ENCODE data around the gene DCBLD2.
"Not testable (repeated sequence)": the region's sequence is repeated elsewhere in the genome, so short reads cannot be mapped to it uniquely, and the experiment has no call there.

Gene DCBLD2

GRCh38 chr3:98843266-98843959, 58.1 kb downstream of the DCBLD2 start:
- FAIRE-seq = no peak
- no peak for DNase-seq (ENCODE audit: extremely low spot score, insufficient read length, low read depth)

GRCh38 chr3:98839846-98840245, 61.6 kb downstream of the DCBLD2 start:
- FAIRE-seq (no peak), DNase-seq (ENCODE audit: extremely low spot score, insufficient read length, low read depth) (no peak)

- not testable (repeated sequence) for FAIRE-seq; DNase-seq (ENCODE audit: extremely low spot score, insufficient read length, low read depth)
Observed at GRCh38 chr3:98831060-98831459, 70.4 kb downstream of the DCBLD2 start.

GRCh38 chr3:98829246-98829832, 72.2 kb downstream of the DCBLD2 start:
- DNase-seq (ENCODE audit: extremely low spot score, insufficient read length, low read depth) = no peak
- no peak for FAIRE-seq

- FAIRE-seq = no peak
- no peak for DNase-seq (ENCODE audit: extremely low spot score, insufficient read length, low read depth)
Observed at GRCh38 chr3:98827221-98827920, 74.1 kb downstream of the DCBLD2 start.

DNA sequence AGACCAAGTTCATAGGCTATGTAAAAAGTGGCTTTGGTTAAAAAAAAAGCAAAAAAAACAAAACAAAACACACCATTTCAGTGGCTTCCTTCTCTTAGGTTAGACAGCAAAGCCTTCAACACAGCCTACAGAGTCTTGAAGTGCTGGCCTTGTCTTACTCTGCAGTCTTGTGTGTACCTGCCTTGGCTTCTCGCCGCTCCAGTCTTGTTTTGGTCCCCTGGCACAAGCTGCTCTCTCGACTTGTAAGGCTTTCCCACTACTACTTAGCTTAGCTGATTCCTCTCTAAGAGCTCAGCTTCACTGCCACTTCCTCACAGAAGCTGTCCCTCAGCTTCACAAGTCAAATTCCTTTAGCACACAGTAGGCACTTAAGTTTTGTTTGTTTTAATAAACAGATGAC, 75.4 kb downstream of the DCBLD2 start:
- DNase-seq (ENCODE audit: extremely low spot score, insufficient read length, low read depth) (no peak), FAIRE-seq (no peak)

DNA sequence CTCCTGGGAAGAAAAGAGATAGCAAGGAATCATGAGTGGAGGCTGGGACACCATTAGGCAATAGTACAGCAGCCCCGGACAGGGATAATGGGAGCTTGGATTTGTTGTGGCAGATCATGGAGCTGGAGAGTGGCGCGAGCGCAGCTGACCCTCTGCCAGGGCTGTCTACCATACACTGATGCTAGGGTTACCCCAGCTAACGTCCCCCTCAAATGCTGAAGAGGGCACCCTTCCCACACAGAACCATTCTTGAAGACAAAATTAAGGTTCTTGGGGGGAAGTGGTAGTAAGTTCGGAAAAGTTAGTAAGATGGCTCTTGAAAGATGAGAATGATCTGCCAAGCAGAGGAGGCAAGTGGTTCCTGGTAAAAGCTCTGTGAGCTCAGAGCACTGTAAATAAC, 77.2 kb downstream of the DCBLD2 start:
- FAIRE-seq = no peak

DNA sequence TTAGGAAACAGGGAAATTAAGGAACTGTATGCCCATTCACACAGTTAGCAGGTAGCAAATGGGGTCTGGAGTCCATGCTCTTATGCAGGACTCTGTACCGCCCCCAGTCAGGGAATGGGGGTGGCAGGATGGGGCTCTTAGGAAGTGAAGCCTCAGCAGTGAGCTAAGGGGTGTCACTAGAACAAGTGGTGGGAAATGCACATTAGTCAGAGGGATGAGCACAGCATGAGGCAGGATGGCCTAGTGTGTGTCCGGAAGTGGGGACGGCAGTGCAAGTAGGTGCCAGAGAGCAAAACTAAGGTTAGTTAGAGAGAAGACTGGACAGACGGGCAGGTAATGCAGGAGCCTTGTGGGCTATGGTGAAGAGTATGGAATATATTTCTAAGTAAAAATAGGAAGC, 77.7 kb downstream of the DCBLD2 start:
- DNase-seq (ENCODE audit: extremely low spot score, insufficient read length, low read depth) = no peak
- FAIRE-seq = no peak

More for the DNA sequence above, 77.2 kb downstream of the DCBLD2 start:
- no peak for DNase-seq (ENCODE audit: extremely low spot score, insufficient read length, low read depth)

- DNase-seq (ENCODE audit: extremely low spot score, insufficient read length, low read depth) = no peak
- no peak for FAIRE-seq
Observed at GRCh38 chr3:98821063-98821462, 80.4 kb downstream of the DCBLD2 start.

DNA sequence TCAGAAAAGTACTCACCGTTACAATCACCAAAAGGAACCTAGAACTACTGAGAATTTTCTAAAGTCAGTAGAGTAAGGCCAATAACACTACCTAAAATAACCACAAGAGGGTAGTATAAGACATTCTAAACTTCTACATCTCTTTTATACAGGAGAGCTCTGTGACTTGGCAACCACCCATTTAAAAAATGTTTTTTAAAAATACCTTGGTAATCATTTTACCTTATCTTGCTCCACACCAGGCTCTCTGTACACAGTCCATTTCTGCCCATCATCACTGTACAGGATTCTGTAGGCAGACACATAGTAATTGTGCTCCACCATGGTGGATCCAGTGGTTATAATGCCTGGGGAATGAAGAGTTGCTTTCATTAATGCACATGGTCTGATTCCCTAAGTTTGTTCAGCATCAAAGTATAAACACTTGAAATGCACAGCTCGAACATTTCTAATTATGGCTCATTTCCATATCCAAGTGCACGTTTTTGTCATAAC, 83.9 kb downstream of the DCBLD2 start:
- DNase-seq (ENCODE audit: extremely low spot score, insufficient read length, low read depth) = peak; percentile 7

GRCh38 chr3:98814817-98815420, 86.6 kb downstream of the DCBLD2 start:
- DNase-seq (ENCODE audit: extremely low spot score, insufficient read length, low read depth) = no peak
- no peak for FAIRE-seq

More for the DNA sequence above, 83.9 kb downstream of the DCBLD2 start:
- FAIRE-seq = peak; percentile 86

DNA sequence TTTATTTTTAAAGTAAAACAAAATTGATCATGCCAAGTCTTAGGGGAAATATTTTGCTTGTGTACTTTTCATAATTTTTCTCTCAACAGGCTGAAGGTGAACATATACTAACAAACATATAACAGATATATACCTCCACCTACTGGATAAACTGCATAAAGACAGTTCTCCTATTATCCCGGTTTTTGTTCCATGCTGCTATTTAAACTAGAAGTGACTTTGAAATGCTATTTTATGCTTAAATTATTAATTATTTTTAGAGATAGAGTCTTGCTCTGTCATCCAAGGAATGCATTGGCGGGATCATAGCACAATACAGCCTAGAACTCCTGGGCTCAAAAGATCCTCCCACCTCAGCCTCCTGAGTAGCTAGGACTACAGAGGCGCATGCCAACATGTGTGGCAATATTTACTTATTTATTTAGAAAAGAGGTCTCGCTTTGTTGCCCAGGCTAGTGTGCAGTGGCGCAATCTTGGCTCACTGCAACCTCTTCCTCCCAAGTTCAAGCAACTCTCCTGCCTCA, 88.6 kb downstream of the DCBLD2 start:
- FAIRE-seq = peak; percentile 66
- no peak for DNase-seq (ENCODE audit: extremely low spot score, insufficient read length, low read depth)

DNA sequence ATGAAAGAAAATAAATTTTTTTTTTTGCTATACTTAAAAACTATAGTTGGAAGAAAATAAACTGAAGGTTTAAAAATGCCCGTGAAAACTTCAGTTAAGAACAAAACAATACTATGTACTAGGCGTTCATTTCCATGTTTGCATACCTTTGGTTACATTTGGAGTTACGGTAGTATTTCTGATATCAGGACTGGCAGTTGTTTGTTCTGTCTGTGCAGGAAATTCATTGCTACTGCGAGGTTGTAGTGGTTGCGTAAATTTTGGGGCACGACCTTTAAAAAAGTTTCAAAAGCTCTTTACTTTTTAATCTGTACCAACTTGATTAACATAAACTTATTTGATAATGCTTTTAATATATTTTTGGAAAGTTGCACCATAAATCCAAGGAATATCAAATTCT, 90.4 kb downstream of the DCBLD2 start:
- DNase-seq (ENCODE audit: extremely low spot score, insufficient read length, low read depth) (no peak), FAIRE-seq (no peak)

GRCh38 chr3:98809557-98809956, 91.9 kb downstream of the DCBLD2 start:
- DNase-seq (ENCODE audit: extremely low spot score, insufficient read length, low read depth) (no peak), FAIRE-seq (no peak)

DNA sequence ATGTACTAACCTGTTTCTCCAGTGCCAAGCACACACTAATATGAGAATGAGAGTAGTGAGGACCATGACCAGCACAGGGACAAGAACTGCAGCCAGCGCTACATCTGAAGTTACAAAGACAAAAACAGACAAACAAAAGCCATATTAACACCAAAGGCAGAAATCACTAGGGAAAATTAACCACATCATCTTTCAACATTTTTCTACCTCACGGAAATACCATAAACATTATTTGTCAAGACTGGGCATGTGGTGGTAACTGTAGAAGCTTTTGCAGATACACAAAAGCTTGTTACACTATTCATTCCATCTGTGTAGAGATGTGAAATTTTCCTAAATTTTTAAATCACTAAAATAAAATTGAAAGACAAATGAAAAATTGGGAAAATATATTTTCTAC, 93.4 kb downstream of the DCBLD2 start:
- FAIRE-seq = no peak
- no peak for DNase-seq (ENCODE audit: extremely low spot score, insufficient read length, low read depth)

DNA sequence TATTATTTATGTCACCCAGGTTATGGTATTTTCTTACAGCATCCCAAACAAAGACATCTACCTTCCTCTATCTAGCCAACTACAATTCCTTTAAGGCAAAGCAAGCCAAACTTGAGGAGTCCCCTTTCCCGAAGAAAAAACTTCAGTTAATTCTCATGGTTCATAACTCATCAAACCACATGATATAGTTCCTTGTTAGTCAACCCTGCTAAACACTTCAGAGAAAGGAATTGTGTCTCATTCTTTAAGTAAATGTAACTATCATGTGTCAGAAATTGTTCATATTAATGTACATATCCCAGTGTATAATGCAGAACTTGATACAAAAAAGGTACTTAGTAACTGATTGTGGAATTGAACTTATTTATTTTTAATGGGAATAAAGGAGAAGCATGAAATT, 93.9 kb downstream of the DCBLD2 start:
- no peak for FAIRE-seq
- DNase-seq (ENCODE audit: extremely low spot score, insufficient read length, low read depth) = no peak

GRCh38 chr3:98807011-98807410, 94.5 kb downstream of the DCBLD2 start:
- no peak for DNase-seq (ENCODE audit: extremely low spot score, insufficient read length, low read depth)
- FAIRE-seq = no peak

DNA sequence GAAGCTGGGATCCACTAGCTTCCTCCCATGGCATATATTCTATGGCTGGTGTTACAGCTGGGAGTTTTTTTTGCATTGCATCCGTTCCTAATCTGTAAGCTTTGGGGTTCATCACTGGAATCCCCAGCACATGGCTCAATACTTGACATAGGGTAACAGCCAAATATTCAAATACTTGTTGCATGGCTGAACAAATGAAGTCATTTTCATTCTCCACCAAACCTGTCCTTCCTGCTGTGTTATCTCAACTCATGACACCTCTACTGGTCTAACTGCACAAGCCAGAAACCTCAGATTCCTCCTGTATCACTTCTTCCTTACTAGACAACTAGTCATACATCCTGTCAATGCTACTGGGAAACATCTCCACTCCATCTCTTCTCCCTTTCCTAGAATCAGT, 95.0 kb downstream of the DCBLD2 start:
- no peak for FAIRE-seq
- no peak for DNase-seq (ENCODE audit: extremely low spot score, insufficient read length, low read depth)

DNA sequence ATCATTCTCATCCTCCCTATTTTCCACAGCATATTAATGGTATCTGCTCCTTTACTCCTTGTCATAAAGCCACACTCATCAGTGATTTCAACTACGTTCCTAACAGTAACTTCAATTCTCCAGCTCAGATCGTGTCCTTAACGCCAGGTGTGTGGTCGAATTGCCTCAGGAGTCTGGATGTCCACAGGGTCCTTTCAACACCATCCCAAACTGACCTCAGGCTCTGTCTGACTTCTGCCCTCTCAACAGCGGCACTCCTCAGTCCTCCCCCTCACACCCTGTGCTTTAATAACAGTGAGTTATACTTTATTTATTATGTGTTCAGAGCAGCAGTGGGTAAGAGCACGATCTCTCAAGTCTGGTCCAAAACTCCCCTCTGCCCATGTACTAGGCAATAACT, 95.9 kb downstream of the DCBLD2 start:
- no peak for FAIRE-seq
- DNase-seq (ENCODE audit: extremely low spot score, insufficient read length, low read depth) = no peak

DNA sequence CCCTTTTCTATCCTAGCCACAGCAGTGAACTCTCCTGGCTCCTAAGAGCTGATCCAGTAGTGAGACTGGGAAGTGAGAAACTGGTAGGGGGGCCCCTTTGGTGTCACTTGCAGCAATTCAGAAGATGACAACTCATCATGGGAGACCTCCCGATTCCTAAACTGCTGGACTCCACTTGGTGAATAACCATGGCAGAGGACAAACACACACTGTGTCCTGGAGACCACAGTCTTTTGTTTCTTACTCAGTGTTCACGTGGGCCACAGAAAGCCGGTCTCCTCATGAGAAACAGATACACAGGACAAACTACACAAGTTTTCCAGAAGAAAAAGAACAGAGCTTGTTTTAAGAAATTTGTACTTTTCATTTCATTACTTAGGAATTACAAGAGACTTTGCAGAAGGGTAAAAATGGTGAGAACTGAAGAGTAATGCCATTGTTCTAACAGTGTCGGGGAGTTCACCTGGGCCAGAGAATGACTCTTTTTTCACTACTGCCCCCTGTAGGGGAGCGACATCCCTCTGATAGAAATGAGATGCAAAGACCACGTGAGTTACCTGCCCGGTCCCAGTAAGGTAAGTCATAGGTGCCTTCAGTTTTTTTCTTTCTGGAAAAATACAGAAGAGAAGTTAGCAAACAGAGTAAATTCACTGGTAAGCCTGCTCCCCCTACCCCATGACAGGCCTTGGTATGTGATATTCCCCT, 100.3 kb downstream of the DCBLD2 start:
- FAIRE-seq (no peak), DNase-seq (ENCODE audit: extremely low spot score, insufficient read length, low read depth) (no peak)

Measured in GM18507 (cell line).